ENCODE data around the gene STARD13. TPM values are rescaled to one million over a fixed set of nuclear protein-coding genes. Genes with fewer than 3 reads are reported as not detected.
A peak's percentile ranks its signal among the peaks of the same experiment; 100 is the strongest.

The STARD13 gene
- total RNA-seq, 3 donors from 2014 or later, result 34.5 to 92.4 (median 35.2) TPM

- TF ChIP-seq, protein P1, sequence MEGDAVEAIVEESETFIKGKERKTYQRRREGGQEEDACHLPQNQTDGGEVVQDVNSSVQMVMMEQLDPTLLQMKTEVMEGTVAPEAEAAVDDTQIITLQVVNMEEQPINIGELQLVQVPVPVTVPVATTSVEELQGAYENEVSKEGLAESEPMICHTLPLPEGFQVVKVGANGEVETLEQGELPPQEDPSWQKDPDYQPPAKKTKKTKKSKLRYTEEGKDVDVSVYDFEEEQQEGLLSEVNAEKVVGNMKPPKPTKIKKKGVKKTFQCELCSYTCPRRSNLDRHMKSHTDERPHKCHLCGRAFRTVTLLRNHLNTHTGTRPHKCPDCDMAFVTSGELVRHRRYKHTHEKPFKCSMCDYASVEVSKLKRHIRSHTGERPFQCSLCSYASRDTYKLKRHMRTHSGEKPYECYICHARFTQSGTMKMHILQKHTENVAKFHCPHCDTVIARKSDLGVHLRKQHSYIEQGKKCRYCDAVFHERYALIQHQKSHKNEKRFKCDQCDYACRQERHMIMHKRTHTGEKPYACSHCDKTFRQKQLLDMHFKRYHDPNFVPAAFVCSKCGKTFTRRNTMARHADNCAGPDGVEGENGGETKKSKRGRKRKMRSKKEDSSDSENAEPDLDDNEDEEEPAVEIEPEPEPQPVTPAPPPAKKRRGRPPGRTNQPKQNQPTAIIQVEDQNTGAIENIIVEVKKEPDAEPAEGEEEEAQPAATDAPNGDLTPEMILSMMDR (IDR thresholded peaks at IDR 0.05), result no peak
- Histone ChIP-seq H3K4me3 (no peak overlapping the region), H3K36me3 (ENCODE audit: low read depth) (no peaks in the 10 kb centered on the region), H3K9me3 (no peaks in the 10 kb centered on the region), H3K4me1 (ENCODE audit: low read depth) (no peaks in the 10 kb centered on the region)
- DNase-seq, result no peak
- no peak for ATAC-seq
- intact Hi-C loops (cut with DNase I, micrococcal nuclease), result no loop called here
Observed at GRCh38 chr13:33308863-33309262, 23.3 kb upstream of the STARD13 start.

DNA sequence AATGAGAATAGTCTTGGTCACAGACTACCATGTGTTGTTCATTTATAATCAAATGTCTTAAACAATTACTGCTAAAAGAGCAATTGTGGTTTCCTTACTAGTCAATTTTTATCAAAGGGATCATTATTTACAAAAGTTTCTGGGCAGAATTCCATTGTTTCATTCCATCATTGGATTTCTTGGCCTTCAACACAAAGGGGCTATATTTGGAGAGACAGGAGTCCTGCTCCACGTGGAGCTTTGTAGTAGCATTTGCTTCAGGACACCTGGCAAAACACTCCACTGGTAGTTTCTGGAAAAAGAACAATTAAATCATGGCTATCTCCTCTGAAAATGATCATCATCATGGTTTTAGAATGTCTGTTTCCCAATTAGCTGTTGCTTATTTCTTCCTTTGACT is 22.3 kb upstream of the STARD13 start:
- no peak for ATAC-seq
- H3K36me3 ChIP-seq (ENCODE audit: low read depth), result no peaks in the 10 kb centered on the region
- DNase-seq, result no peak
- no peaks in the 10 kb centered on the region for H3K4me1 ChIP-seq (ENCODE audit: low read depth)
- intact Hi-C loops (cut with DNase I, micrococcal nuclease), result no loop called here
- TF ChIP-seq, protein P1 (IDR thresholded peaks at IDR 0.05), result no peak
- no peaks in the 10 kb centered on the region for H3K9me3 ChIP-seq
- no peak overlapping the region for H3K4me3 ChIP-seq

GRCh38 chr13:33303855-33304597 is 18.5 kb upstream of the STARD13 start:
- H3K9me3 ChIP-seq, result no peaks in the 10 kb centered on the region
- no peak for ATAC-seq
- DNase-seq, result no peak
- H3K36me3 ChIP-seq (ENCODE audit: low read depth), result no peaks in the 10 kb centered on the region
- H3K4me1 ChIP-seq (ENCODE audit: low read depth), result no peaks in the 10 kb centered on the region
- no peak overlapping the region for H3K4me3 ChIP-seq
- intact Hi-C loops (cut with DNase I, micrococcal nuclease), result no loop called here
- TF ChIP-seq, protein P1 (IDR thresholded peaks at IDR 0.05), result no peak

- TF ChIP-seq, protein P1 (IDR thresholded peaks at IDR 0.05), result no peak
- Histone ChIP-seq H3K9me3 (no peaks in the 10 kb centered on the region), H3K4me3 (no peak overlapping the region), H3K36me3 (ENCODE audit: low read depth) (no peaks in the 10 kb centered on the region), H3K4me1 (ENCODE audit: low read depth) (no peaks in the 10 kb centered on the region)
- ATAC-seq (no peak), DNase-seq (no peak)
- intact Hi-C loops (cut with DNase I, micrococcal nuclease), result no loop called here
Observed at GRCh38 chr13:33299626-33300025, 14.1 kb upstream of the STARD13 start.

- DNase-seq (no peak), ATAC-seq (peak; percentile 48)
- TF ChIP-seq, protein P1 (IDR thresholded peaks at IDR 0.05), result no peak
- no peaks in the 10 kb centered on the region for H3K4me1 ChIP-seq (ENCODE audit: low read depth)
- no peak overlapping the region for H3K4me3 ChIP-seq
- intact Hi-C loops (cut with DNase I, micrococcal nuclease), result no loop called here
- H3K36me3 ChIP-seq (ENCODE audit: low read depth), result no peaks in the 10 kb centered on the region
- H3K9me3 ChIP-seq, result no peaks in the 10 kb centered on the region
Observed at GRCh38 chr13:33296793-33297425, 11.4 kb upstream of the STARD13 start.
